Activated T-cell treated with anti-CD3 and anti-CD28 coated beads for 48 hours (primary cell): ENCODE measurements around the gene ACIN1.

Source experiments
- DNase-seq: peaks from one replicate; pipeline ENCODE4 v3.0.0-alpha.2; 2020; ENCODE audit warnings: low read depth

Gene ACIN1

GRCh38 chr14:23042162-23042965 is 52.6 kb downstream of the ACIN1 start, which contains the start of gene PSMB11:
TSS of gene PSMB11 (plus strand) at chr14:23042212. CDS start at chr14:23042226, 14 bp downstream.
- DNase-seq: no peak

GRCh38 chr14:23041729-23042128 is 53.2 kb downstream of the ACIN1 start:
- DNase-seq: no peak

DNA sequence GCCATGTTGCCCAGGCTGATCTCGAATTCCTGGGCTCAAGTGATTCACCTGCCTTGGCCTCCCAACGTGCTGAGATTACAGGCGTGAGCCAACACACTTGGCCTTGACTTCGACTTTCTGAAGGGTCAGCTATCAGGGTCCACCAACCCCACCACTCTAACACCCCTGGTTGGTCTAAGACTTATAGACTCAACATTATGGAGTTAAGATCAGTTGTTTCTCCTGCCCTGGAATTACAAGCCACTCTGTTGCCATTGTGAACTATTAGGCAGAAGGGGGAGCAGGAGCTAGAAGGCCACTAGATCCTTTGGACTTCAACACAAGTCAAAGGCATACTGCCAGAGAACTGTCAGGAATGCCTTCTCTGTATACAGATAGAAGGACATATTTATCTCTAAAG is 54.8 kb downstream of the ACIN1 start:
- DNase-seq: no peak

DNA sequence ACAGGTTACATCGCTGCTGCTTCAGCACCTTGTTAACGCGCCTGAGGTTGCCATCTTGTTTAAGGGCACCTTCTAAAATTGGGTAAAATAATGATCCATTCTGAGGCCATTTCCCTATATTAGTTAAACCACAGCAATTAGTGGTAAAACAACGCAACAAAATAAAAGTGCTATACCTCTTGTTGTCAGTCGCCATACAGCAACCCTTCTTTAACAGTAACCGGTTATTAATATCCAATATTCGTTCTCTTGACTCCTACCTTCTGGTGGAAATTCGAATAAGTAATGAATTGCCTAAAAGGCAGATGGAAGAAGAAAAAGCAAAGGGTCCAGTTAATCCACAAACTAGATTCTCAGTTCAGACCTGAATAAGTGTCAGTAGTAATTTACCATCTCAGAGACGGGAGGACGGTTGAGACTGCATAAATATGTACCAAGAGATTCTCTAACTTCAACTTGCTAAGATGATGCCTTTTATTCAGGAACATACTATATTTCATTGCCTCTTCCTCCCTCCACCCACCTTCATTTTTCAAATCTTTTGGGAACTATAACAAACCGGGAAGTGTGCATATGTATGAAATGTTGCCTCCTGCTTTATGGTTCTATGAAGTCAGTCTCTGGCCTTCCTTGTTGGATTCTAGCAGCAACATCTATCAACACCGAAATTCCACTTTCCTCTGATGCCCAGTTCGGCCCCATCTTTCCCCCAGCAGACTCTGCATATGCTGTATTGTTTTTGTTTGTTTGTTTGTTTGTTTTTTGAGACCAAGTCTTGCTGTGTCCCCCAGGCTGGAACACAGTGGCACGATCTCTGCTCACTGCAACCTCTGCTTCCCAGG is 59.4 kb downstream of the ACIN1 start:
- DNase-seq: no peak

DNA sequence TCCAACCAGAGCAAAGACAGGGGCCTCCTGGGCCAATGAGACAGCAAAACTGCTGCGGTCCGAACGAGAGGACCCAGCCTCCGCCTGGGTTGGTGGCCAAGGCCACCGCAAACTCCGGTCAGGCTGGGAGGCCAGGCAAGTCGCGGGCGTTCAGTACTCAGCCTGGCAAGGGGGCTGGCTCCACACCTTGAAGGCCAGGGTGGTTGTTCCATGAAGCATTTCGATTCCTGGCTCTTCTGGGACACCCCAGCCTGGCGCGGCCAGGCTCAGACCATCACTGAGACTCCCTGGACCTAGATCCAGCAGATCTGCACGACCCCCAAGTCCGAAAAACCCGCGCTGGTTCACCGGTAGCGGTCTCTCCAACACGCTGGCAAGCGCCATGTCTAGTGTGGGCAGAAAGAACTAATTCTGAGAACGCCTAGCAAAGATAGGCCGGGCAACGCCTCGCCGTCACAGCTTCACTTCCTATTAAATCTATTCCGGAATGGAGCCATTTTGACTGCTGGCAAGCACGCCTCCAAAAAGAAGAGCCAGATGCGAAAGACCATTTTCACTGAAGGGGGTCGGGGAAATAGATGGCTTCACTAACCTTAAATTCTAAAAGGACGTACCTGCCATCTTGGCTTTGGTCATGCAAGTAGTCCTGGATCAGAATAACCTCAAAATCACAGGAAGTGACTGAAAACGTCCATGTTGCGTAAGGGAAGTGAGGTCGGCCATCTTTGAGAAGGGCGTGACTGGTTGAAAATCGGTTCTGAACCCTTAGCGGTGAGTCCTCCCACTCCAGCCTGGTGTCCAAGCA is 60.2 kb downstream of the ACIN1 start, which contains the start of gene PSMB5:
Gene PSMB5, minus strand, starts transcription at position 403 of the 805 bp plus-strand sequence. Its CDS starts 19 bp downstream, at position 384.
- DNase-seq: peak; percentile 77

GRCh38 chr14:23033801-23034497 is 61.0 kb downstream of the ACIN1 start:
- DNase-seq: no peak

DNA sequence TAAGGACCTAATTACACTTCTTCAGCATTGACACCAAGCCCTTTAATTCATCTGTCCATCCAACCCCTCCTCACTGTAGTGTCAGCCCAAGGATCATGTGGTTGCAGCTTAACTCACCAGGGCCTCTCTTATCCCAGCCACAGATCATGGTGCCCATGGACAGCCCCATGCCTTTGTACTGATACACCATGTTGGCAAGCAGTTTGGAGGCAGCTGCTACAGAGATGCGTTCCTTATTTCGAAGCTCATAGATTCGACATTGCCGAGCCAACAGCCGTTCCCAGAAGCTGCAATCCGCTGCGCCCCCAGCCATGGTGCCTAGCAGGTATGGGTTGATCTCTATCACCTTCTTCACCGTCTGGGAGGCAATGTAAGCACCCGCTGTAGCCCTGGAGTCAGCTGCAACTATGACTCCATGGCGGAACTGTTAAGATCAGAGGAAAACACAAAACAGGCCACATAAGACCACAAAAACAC is 61.6 kb downstream of the ACIN1 start:
- DNase-seq: no peak

DNA sequence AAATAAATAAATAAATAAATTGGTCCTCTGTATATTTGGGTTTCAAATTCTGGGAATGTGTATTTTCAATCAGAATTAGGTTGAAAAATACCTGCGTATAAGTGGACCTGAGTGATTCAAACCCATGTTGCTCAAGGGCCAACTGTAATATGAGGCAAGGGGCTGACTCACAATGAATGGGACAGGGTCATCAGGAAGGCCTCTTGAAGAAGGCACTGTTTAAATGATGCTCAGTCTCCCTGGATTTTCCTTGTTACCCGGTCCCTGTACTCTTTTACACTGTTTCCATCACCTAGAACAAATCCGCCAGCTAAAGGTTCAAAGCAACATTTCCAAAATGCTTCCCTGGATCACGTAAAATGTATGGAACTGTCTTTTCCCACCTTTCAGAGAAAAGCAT is 64.0 kb downstream of the ACIN1 start:
- no peak for DNase-seq

- DNase-seq: no peak
Measured at GRCh38 chr14:23028799-23029198, 66.1 kb downstream of the ACIN1 start.

DNA sequence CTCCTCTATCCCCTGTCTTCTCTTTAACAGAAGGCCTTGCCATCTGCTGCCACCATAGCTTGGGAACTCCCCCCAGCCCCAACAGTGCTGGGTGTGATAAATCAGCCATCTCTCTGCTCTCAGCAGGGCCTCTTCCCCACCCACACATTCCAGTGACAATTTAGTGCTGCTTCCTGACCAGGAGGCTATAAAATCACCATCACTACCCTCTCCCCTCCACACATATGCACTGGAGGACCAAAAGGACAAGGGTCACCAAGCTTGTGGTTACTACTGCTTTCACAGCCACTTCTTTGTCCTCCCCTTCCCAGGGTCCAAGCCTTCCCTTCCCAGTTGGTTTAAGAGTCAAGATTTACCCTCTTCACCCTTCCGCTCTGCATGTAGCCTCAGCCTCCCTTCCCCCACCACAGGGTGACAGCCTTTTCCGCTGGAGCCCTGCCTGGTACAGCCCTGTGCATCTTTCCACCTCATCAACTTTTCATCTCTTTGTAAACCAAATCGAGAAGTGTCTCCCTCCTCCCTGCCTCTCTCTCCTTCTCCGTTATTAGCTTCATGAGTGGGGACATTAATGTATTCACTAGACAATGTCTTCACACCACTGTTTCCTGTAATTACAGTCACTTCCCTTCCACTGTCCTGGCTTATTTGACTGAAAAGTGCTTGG is 69.7 kb downstream of the ACIN1 start:
- no peak for DNase-seq

- no peak for DNase-seq
Measured at GRCh38 chr14:23024612-23025075, 70.3 kb downstream of the ACIN1 start.

DNA sequence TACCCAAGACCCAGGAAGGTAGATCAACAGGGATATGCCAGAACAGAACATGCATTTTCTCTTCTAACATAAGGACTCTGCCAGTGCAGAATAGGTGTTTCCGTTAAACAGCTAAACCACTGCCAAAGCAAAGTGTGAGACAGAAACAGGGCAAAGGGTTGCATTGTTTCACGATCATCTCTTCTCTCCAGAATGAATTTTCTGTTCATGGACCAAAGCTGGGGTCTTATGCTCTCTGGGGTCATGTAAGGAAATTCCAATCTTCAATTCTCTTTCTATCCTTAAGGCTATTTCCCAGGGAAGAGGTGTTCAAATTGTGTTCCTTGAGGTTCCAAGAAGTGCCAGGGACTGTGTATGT is 71.2 kb downstream of the ACIN1 start:
- no peak for DNase-seq

DNA sequence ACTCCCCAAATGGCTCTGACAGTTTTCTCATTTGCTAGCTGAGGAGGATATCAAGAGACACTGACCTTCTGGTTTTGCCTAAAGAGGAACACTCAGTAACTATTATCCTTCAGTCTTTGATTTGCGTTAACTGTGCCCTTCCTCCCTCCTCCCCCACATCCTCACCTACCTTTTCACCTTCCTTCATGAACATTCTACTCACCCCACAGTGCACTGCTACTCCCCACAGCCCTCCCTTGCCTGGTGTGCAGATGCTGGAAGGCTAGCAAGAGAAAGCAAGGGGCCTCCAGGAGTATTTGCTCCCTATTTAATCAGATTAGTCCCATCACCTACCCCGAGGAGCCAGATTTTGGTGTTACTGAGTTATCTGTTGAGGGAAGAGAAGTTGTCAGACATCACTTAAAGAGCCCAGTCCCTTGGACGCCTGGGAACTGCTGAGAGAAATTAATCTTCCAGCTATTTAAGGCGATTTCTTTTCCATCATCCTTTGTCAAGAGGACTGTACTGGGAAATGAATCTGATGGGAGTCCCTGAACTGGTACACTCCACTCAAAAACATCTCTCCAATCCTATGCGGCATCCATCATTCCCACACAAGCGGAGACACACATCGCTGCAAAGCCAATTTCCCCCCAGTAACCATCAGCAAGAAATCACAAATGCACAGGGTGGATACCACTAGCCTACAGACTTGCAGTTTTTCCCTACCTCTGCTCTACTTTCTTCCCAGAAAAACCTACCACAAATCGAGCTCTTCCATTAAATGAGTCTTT is 71.7 kb downstream of the ACIN1 start:
- no peak for DNase-seq

DNA sequence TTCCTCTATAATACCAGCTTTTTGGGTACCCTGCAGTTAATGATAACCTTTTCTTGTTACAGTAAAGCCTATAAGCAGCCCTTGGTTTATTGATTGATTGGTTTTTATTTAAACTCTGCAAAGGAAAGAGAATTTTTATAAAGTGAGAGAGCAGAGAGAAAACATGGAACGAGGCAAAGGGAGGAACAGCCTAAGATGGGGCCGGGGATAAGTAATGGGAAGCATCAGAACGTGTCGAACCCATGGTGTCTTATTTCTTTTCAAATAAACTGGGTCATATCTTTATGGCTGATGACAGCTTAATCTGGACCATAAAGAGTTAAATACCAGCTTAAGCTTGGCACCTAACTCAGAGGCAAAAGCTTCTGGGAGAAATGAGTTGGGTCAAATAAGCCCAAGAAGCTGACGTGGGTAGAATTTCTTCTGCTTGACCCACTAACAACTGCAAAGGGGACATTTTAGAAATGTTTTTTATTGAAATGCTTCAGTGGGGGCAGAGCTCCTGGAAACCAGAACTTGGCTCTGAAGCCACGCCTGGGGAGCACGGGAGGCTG is 73.0 kb downstream of the ACIN1 start:
- DNase-seq: no peak

GRCh38 chr14:23021434-23021833 is 73.5 kb downstream of the ACIN1 start:
- no peak for DNase-seq

- DNase-seq: no peak
Measured at GRCh38 chr14:23020143-23021128, 74.5 kb downstream of the ACIN1 start.

- no peak for DNase-seq
Measured at GRCh38 chr14:23018107-23018506, 76.8 kb downstream of the ACIN1 start.

DNA sequence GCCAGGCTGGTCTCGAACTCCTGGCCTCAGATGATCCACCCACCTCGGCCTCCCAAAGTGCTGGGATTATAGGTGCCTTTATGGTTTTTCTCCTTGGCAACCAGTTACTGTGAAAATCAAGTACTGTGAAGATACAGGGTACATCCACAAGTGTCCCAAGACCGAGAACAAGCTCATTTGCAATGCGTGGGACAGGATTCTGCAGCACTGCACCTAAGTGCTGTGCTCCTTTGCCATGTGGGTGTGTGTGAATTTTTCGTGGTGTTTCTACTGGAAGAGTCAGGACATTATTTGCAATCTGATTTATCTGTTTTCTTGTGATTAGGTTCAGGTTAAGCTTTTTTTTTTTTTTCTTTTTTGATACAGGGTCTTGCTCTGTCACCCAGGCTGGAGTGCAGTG is 77.8 kb downstream of the ACIN1 start:
- no peak for DNase-seq
